Amygdala (tissue), 56 donors: ENCODE data around the gene FOCAD.
"Not testable (repeated sequence)": the region's sequence is repeated elsewhere in the genome, so short reads cannot be mapped to it uniquely, and the experiment has no call there.

Source experiments
- DNase-seq, 56 donors: peaks; one replicate each; lab custom pipeline; 2025; lab: John Stamatoyannopoulos, UW

FOCAD gene

GRCh38 chr9:20944507-20944906 lies 260.4 kb downstream of the FOCAD start:
- no peak for DNase-seq

GRCh38 chr9:20945269-20945668 lies 261.2 kb downstream of the FOCAD start:
- DNase-seq, result peak in 9 of 56 donors; percentile 1 to 25 (median 9)

- DNase-seq, result no peak
Measured at GRCh38 chr9:20945856-20946255, 261.8 kb downstream of the FOCAD start.

- no peak for DNase-seq
Measured at GRCh38 chr9:20948703-20949102, 264.6 kb downstream of the FOCAD start.

- DNase-seq, result no peak
Measured at GRCh38 chr9:20950707-20951106, 266.6 kb downstream of the FOCAD start.

- DNase-seq, result no peak
Measured at GRCh38 chr9:20962536-20963225, 278.6 kb downstream of the FOCAD start.

- DNase-seq, result no peak
Measured at GRCh38 chr9:20972684-20973083, 288.6 kb downstream of the FOCAD start.

- DNase-seq, result not testable (repeated sequence)
Measured at GRCh38 chr9:20973246-20973947, 289.3 kb downstream of the FOCAD start.

GRCh38 chr9:20974191-20974938 lies 290.3 kb downstream of the FOCAD start:
- not testable (repeated sequence) for DNase-seq

- DNase-seq, result no peak
Measured at GRCh38 chr9:20978249-20978648, 294.2 kb downstream of the FOCAD start.

GRCh38 chr9:20980832-20981455 lies 296.9 kb downstream of the FOCAD start:
- DNase-seq, result no peak

GRCh38 chr9:20981486-20981885 lies 297.4 kb downstream of the FOCAD start:
- no peak for DNase-seq

- DNase-seq, result no peak
Measured at GRCh38 chr9:20984506-20984905, 300.4 kb downstream of the FOCAD start.

GRCh38 chr9:20985851-20986600 lies 302.0 kb downstream of the FOCAD start:
- no peak for DNase-seq

GRCh38 chr9:20987521-20987920 lies 303.5 kb downstream of the FOCAD start:
- no peak for DNase-seq

GRCh38 chr9:20988061-20988460 lies 304.0 kb downstream of the FOCAD start:
- DNase-seq, result no peak

- DNase-seq, result no peak
Measured at GRCh38 chr9:20988671-20989315, 304.7 kb downstream of the FOCAD start.

GRCh38 chr9:20989923-20990341 lies 305.9 kb downstream of the FOCAD start:
- peak in 51 of 56 donors; percentile 3 to 79 (median 42) for DNase-seq

GRCh38 chr9:20990867-20991266 lies 306.8 kb downstream of the FOCAD start:
- DNase-seq, result peak in 2 of 56 donors; percentile 1 to 7

GRCh38 chr9:20994486-20994885 lies 310.4 kb downstream of the FOCAD start:
- no peak for DNase-seq
